ENCODE data around the gene ABR. TPM values are rescaled to one million over a fixed set of nuclear protein-coding genes. Genes with fewer than 3 reads are reported as not detected.

Gene ABR
- total RNA-seq, 2 donors from 2014 or later = 71.4 to 87.2 TPM

DNA sequence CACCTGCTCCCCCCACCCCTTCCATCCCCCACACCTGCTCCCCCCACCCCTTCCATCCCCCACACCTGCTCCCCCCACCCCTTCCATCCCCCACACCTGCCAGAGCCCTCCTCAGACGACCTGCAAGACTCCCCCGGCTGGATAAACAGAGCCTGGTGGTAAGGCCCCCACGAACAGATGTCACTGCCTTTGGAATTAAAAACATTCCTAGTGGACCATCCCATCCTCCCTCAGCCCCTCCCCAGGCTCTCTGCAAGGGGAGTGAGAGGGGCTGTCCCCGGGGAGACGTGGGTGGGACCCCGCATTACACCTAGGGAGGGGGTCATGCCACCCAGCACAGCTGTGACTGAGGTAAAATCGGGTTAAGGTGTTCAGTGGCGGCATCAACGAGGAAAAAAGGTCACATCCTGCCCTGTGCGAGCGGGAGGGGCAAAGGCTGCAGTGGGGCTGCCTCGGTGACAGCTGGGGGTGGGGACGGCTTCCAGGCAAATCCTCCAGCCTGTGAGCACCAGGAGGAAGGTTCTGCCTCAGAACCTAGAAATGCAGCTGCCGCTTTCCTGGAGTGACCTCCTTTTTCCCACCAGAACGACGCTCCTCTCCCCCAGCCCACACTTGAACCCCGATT is 144.1 kb downstream of the ABR start:
- Mint-ChIP-seq H3K4me1 (no peaks in the 10 kb centered on the region), H3K27ac (no peak overlapping the region), H3K9me3 (no peaks in the 10 kb centered on the region), H3K4me3 (no peak overlapping the region), H3K27me3 (no peaks in the 10 kb centered on the region), H3K36me3 (ENCODE audit: low read depth) (no peaks in the 10 kb centered on the region)
- no peak for ATAC-seq (replicated peaks)

DNA sequence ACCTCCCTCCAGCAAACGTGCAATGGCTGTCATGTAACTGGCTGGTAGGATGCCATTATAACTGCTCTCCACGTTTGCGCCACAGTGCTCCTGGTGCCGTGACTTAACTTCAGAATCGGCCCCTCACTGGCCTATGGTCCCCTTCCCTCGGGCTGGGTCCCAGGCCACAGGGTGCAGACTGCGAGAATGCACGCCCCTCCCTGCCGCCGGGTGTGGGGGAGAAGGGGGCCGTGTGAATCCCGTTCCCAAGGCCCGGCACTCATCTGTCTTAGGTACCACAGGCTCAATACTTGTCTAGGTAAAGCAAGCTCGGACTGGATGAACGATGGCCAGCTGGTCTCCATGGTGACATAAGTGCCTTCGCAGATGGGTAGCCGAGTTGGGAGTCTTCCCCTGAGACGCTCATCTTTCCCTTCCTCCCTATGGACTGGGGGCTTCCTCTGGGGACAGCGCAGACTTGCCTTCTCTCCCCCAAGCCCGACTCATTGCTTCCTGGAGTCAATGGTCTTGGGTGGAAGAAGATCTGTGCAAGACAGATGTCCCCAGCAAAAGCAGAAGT is 145.1 kb downstream of the ABR start:
- H3K4me1 Mint-ChIP-seq = no peaks in the 10 kb centered on the region
- no peaks in the 10 kb centered on the region for H3K36me3 Mint-ChIP-seq (ENCODE audit: low read depth)
- H3K27ac Mint-ChIP-seq = no peak overlapping the region
- no peaks in the 10 kb centered on the region for H3K27me3 Mint-ChIP-seq
- no peak for ATAC-seq (replicated peaks)
- H3K9me3 Mint-ChIP-seq = no peaks in the 10 kb centered on the region
- H3K4me3 Mint-ChIP-seq = no peak overlapping the region

DNA sequence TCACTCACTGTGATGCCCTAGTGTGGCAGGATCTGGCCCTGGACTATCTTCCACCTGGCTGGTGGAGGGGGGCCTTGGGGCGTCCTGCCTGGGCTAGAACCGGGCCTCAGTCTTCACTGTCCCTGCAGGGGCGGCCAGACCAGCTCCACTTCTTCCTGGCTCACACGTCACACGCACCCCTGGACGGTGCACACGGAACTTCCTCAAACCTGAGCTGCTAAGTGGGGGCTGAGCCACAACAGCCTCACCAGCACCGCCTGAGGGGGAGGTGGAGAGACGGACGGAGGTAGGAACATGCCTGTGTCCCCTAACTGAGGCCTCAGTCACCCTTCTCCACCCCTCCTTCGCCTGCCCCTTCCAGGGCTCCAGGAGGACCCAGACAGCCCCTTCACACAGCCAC is 146.3 kb downstream of the ABR start:
- Mint-ChIP-seq H3K4me3 (no peak overlapping the region), H3K4me1 (no peaks in the 10 kb centered on the region), H3K27me3 (no peaks in the 10 kb centered on the region), H3K27ac (no peak overlapping the region), H3K9me3 (no peaks in the 10 kb centered on the region), H3K36me3 (ENCODE audit: low read depth) (no peaks in the 10 kb centered on the region)
- no peak for ATAC-seq (replicated peaks)

DNA sequence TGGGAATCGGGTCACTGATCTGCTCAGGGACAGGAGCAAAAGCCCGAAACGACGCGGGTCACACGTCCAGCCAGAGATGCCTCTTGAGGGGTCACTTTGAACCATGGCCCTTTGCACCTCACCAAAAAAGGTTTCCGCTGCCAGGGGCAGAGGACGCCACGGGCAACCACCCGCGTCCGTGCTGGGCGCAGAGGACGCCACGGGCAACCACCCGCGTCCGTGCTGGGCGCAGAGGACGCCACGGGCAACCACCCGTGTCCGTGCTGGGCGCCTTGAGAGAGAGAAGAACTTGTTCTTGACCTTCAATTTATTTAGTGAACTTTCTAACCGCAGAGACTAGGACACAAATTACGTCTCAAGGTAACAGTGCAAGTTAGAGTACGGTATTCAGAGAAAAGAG is 147.4 kb downstream of the ABR start:
- Mint-ChIP-seq H3K27me3 (no peaks in the 10 kb centered on the region), H3K36me3 (ENCODE audit: low read depth) (peaks cover 3% of the 10 kb centered on the region), H3K4me3 (no peak overlapping the region), H3K27ac (no peak overlapping the region), H3K4me1 (no peaks in the 10 kb centered on the region), H3K9me3 (no peaks in the 10 kb centered on the region)
- no peak for ATAC-seq (replicated peaks)

DNA sequence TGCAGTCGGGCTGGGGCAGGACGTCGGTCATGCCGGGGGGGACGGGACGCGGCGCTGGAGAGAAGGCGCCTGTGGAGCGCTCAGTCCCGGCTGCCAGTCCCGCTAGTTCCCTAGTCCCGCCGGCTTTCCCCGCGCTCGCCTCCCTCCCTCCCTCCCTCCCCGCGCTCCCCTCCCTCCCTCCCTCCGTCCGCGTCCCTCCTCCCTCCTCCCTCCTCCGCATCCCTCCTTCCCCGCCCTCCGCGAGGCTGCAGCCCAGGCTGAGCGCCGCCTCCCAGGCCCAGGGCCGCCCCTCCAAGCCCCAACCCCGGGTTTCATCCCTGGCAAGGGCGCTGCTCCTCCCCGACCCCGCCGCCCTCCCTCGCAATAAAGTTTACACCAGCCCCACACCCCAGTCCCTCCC is 148.1 kb downstream of the ABR start:
- Mint-ChIP-seq H3K27me3 (no peaks in the 10 kb centered on the region), H3K4me1 (no peaks in the 10 kb centered on the region), H3K9me3 (no peaks in the 10 kb centered on the region), H3K36me3 (ENCODE audit: low read depth) (peaks cover 5% of the 10 kb centered on the region), H3K27ac (no peak overlapping the region), H3K4me3 (no peak overlapping the region)
- ATAC-seq (replicated peaks) = no peak

DNA sequence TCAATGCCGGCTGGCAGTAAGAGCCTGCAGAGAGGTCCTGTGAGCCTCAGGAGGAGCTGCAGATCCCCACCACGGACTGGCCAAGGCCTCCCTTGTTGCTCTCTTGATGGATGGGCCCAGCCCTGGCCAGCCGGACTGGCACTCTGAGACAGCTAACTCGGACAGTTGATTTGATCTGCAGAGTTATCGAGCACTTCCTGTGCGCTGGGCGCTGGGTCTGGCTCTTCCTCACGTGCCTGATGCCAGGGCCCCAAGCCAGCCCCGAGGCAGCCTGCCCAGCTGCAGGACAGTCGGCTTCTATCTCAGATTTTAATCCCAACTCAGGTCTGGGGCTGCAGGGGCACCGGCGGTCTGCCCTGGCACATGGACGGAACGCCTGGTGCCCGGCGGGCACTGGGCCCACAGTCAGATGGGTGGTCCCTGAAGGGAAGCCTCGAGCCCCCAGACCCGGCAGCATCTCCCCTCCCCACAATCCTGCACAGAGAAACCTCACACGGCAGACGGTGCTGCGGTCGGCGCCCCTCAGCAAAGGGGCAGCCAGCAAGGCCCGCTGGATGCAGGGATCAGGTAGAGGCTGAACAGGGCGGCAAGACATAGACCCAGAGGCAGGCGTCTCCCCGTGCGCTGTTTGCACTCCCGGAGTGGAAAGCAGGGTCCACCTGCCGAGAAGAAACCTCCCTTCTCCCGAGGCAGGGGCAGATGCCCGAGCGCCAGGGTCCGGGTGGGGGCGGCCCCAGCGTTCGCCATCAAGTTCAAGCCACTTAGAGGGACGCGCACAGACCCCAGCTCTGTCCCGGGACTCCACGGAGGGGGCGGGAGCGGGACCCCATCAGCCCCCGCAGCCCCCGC is 148.9 kb downstream of the ABR start:
- no peaks in the 10 kb centered on the region for H3K27me3 Mint-ChIP-seq
- no peak overlapping the region for H3K27ac Mint-ChIP-seq
- H3K4me1 Mint-ChIP-seq = no peaks in the 10 kb centered on the region
- no peaks in the 10 kb centered on the region for H3K9me3 Mint-ChIP-seq
- no peak overlapping the region for H3K4me3 Mint-ChIP-seq
- peaks cover 5% of the 10 kb centered on the region for H3K36me3 Mint-ChIP-seq (ENCODE audit: low read depth)
- ATAC-seq (replicated peaks) = no peak

DNA sequence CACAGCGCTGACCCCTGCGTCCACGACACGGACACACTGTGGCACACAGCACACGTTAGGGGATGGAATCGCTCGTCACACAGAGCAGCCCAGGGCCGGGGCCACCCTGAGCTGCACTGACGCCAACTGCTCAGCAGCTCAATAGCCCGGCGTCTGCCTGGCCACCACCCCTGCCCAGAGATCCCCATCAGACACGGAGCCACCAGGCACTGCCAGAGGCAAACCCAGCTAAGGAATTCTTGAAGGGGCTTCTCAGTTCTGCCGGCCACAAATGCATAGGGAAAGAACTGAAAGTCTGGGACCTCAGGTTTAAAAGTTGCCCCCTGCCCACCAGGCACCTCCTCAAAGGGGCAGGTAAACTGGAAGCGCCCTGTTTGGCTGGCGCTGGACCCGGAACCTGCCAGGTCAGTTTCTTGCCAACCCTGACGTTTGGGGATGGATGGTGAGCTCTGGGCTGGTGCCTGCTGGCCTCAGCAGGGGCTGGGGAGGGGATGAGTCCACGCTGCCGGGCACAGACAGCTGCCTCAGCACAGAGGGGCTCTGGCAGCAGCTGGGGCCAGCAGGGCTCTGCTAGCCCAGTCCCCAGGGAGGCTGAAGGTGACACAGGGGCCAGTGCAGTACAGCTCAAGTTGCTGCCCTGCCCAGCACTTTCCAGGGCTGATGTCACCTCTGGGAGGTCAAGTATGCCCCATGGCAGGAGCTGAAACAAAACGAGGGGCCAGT is 149.7 kb downstream of the ABR start:
- peaks cover 4% of the 10 kb centered on the region for H3K4me1 Mint-ChIP-seq
- H3K27me3 Mint-ChIP-seq = no peaks in the 10 kb centered on the region
- H3K4me3 Mint-ChIP-seq = no peak overlapping the region
- ATAC-seq (replicated peaks) = no peak
- H3K9me3 Mint-ChIP-seq = no peaks in the 10 kb centered on the region
- no peak overlapping the region for H3K27ac Mint-ChIP-seq
- peaks cover 10% of the 10 kb centered on the region for H3K36me3 Mint-ChIP-seq (ENCODE audit: low read depth)

DNA sequence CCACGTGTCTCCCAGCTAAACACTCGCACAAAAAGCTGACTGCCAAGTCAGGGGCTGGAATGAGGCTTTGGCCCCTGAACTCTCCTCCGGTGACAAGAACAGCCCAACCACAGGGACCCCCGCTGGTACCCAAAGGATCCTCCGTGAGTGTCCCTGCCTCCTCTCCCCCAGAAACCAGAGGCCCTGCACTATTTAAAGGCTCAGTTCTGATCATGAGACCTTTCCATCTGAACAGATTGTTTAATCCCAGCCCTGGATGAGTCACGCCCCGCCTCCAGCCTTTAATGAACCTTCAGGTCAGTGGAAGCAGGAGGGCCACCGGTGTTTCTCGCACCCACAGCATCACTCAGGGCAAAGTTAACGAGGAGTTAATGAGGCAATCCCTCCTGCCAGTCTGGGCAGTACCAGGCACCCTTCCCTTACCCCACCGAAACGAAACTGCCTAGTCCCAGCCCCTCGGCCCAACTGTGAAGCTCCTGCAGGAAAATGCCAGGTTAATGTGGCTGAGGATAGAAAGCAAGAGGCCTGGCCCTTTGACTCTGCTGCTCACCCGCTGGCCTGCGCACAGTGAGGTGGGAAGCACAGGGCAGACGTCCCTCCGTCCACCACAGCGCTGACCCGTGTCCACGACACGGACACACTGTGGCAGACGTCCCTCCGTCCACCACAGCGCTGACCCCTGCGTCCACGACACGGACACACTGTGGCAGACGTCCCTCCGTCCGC is 150.4 kb downstream of the ABR start:
- Mint-ChIP-seq H3K27me3 (no peaks in the 10 kb centered on the region), H3K9me3 (no peaks in the 10 kb centered on the region), H3K27ac (no peak overlapping the region), H3K4me3 (no peak overlapping the region), H3K36me3 (ENCODE audit: low read depth) (peaks cover 10% of the 10 kb centered on the region), H3K4me1 (peaks cover 4% of the 10 kb centered on the region)
- no peak for ATAC-seq (replicated peaks)

DNA sequence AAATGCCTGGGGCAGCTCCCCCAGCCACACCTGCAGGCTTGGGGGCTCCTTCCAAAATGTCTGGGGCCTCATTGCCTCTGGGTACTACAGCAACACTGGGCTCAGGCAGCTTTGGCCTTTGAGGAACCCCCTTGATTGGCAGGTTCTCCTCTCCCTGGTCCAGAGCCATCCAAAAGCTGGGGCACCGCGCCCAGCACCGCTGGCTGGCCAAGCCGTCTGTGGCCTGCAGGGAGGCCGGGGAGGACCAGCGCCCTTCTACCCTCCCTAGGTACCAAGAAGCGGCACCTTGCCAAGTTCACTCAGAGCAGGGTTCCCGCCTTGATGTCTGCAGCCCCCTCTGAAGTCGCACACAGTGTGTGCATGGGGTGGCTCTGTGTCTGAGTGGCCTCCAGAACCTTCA is 152.7 kb downstream of the ABR start:
- no peaks in the 10 kb centered on the region for H3K9me3 Mint-ChIP-seq
- H3K27me3 Mint-ChIP-seq = no peaks in the 10 kb centered on the region
- no peak overlapping the region for H3K4me3 Mint-ChIP-seq
- H3K4me1 Mint-ChIP-seq = peaks cover 4% of the 10 kb centered on the region
- no peak for ATAC-seq (replicated peaks)
- H3K36me3 Mint-ChIP-seq (ENCODE audit: low read depth) = peaks cover 10% of the 10 kb centered on the region
- H3K27ac Mint-ChIP-seq = no peak overlapping the region

DNA sequence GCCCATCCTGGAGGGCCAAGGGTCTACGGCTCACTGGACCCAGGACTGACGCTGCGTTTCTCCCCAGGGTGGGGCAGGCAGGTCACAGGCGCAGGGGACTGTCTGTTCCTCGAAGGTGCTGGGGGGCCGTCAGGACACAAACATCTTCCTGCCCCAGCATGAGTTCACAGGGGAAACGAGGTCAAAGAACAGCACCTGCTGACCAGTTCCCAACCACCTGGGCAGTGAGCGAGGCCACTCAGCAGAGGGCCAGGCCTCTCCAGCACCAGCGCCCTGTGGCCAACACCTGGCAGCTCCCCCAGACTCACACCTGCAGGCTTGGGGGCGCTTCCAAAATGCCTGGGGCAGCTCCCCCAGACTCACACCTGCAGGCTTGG is 153.2 kb downstream of the ABR start:
- Mint-ChIP-seq H3K4me1 (peaks cover 4% of the 10 kb centered on the region), H3K27ac (no peak overlapping the region), H3K9me3 (no peaks in the 10 kb centered on the region), H3K4me3 (no peak overlapping the region), H3K36me3 (ENCODE audit: low read depth) (peaks cover 10% of the 10 kb centered on the region), H3K27me3 (no peaks in the 10 kb centered on the region)
- ATAC-seq (replicated peaks) = no peak

DNA sequence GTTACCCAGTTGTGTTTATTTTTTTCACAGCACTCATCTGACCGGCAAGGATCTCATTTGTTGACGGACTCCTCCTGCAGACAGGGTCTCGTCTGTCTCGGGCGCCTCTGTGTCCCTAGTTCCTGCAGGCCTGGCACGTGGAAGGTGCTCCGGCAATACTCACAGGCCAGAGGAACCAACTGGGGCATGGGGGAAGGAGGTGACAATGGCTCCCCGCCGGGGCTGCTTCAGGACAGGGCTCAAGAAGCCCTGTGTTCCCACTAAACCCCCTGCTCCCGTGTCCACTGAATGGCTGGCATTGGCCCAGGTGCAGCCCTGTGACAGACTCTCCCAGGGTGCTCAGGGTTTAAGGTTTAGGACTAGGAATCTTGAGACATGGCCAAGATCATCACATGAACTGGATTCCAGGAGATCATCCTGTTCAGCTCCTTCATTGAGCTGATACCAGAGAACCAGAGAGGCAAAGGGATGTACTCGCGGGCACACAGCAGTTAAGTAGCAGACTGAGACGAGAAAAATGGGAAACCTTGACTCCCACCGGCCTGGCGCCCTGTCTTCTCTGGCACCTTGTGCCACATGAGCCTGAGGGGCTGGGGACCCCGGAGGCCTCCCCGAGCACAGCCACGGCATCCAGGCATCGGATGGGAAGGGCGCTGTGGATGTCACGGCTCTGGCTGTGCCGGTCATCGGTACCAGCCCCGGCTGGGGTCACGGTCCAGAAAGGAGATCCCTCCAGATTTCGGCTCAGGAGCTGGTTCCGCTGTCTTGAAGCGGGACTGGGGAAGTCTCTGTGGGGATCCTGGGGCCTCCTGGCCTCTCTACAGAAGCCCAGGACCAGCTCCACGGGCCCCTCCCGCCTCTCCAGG is 153.8 kb downstream of the ABR start:
- Mint-ChIP-seq H3K27me3 (no peaks in the 10 kb centered on the region), H3K36me3 (ENCODE audit: low read depth) (peaks cover 10% of the 10 kb centered on the region), H3K4me3 (no peak overlapping the region), H3K4me1 (peaks cover 4% of the 10 kb centered on the region), H3K27ac (peak overlapping the region; percentile 63), H3K9me3 (no peaks in the 10 kb centered on the region)
- no peak for ATAC-seq (replicated peaks)

DNA sequence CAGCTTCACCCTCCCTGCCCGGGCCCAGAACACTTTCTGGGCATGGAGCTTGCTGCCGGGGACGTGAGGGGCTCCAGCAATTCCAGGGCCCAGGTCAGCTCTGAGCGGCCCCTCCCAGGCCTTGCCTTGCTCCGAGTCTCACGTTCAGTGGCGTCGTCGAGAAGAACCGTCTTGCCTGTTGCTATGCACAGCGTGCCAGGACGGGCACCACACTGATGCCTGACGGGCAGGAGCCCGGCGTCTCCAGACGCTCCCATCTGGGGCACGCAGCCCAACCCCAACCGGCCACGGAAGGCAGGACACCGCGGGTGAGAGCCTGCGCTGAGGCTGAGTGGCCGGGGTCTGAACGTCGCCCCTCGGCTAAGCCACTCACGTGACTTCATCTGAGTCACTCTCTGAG is 155.7 kb downstream of the ABR start:
- ATAC-seq (replicated peaks) = no peak
- Mint-ChIP-seq H3K36me3 (ENCODE audit: low read depth) (peaks cover 16% of the 10 kb centered on the region), H3K9me3 (no peaks in the 10 kb centered on the region), H3K4me1 (peaks cover 8% of the 10 kb centered on the region), H3K27me3 (no peaks in the 10 kb centered on the region), H3K4me3 (no peak overlapping the region), H3K27ac (no peak overlapping the region)

DNA sequence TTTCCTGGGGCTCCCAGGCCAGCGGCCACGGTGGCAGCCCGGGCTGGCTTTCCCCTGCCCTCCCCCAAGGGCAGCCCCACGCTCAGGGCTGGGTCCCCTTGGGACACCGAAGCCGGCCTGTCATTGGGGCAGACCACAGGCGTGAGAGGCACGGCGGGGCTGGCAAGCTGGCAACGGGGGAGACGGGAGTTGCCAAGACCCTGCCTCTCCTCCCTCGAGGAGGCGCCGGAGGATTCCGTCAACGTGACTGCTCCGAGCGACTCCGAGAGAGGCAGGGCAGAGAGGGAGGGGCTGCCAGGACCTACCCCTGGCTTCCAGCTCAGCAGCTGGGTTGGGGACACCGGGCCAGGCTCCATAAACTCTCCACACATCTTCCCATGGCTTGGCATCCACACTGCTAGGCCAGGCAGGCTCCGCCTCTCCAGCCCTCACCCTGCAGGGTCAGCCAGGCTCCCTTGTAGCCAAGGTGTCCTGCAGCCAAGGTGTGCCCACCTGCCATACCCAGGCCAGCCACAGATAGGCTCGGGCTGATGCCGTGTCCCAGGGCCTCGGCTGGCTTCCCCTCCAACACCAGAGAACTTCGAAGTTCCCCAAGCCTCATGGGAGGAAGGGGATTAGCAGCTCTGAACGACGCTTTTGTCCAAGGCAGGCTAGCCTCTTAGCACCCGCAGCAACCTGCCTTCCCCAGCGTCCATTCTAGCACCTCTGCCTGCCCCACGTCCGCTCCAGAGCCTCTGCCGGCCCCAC is 157.3 kb downstream of the ABR start:
- Mint-ChIP-seq H3K27ac (no peak overlapping the region), H3K27me3 (no peaks in the 10 kb centered on the region), H3K4me3 (no peak overlapping the region), H3K4me1 (peaks cover 8% of the 10 kb centered on the region), H3K9me3 (no peaks in the 10 kb centered on the region), H3K36me3 (ENCODE audit: low read depth) (peaks cover 14% of the 10 kb centered on the region)
- ATAC-seq (replicated peaks) = no peak

Measured in activated T-helper 17 cell treated with anti-CD3 and anti-CD28 coated beads, Interleukin-2, amount 50 U/mL, for 72 hours (primary cell).